ENCODE measurements around the gene LCNL1.

GRCh38 chr9:136963341-136963740 lies 19.5 kb upstream of the LCNL1 start:
- TF ChIP-seq, protein P1, sequence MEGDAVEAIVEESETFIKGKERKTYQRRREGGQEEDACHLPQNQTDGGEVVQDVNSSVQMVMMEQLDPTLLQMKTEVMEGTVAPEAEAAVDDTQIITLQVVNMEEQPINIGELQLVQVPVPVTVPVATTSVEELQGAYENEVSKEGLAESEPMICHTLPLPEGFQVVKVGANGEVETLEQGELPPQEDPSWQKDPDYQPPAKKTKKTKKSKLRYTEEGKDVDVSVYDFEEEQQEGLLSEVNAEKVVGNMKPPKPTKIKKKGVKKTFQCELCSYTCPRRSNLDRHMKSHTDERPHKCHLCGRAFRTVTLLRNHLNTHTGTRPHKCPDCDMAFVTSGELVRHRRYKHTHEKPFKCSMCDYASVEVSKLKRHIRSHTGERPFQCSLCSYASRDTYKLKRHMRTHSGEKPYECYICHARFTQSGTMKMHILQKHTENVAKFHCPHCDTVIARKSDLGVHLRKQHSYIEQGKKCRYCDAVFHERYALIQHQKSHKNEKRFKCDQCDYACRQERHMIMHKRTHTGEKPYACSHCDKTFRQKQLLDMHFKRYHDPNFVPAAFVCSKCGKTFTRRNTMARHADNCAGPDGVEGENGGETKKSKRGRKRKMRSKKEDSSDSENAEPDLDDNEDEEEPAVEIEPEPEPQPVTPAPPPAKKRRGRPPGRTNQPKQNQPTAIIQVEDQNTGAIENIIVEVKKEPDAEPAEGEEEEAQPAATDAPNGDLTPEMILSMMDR (conservative IDR thresholded peaks at IDR 0.05), result no peak
- no peak for TF ChIP-seq EZH2 (IDR thresholded peaks at IDR 0.05; ENCODE audit: low read depth)
